HAP-1 (cell line): ENCODE results near the gene ZNF514.
"Not testable (repeated sequence)": the region's sequence is repeated elsewhere in the genome, so short reads cannot be mapped to it uniquely, and the experiment has no call there.

Experiments
- DNase-seq, 2 experiments: peaks; one replicate each; pipeline ENCODE4 v3.0.0-alpha.2; 2016 to 2020; ENCODE audit warnings: low spot score in 2 of 2
- H3K27me3 ChIP-seq: fragments of 250-450 bp; sonication (Bioruptor Pico); 2 replicates; pipeline ENCODE4 v1.5.1; 2020; ENCODE audit warnings: low read depth, mild to moderate bottlenecking, moderate library complexity
- H3K36me3 ChIP-seq: fragments of 250-450 bp; sonication (Bioruptor Pico); replicated peaks from 2 replicates; pipeline ENCODE4 v1.5.1; 2020; ENCODE audit warnings: mild to moderate bottlenecking
- H3K4me1 ChIP-seq: fragments of 250-450 bp; sonication (Bioruptor Pico); 2 replicates; pipeline ENCODE4 v1.5.1; 2020; ENCODE audit warnings: mild to moderate bottlenecking
- H3K4me3 ChIP-seq: fragments of 250-450 bp; sonication (Bioruptor Pico); 2 replicates; pipeline ENCODE4 v1.5.1; 2020; ENCODE audit warnings: mild to moderate bottlenecking, moderate library complexity
- H3K9me3 ChIP-seq: fragments of 250-450 bp; sonication (Bioruptor Pico); 2 replicates; pipeline ENCODE4 v1.5.1; 2020; ENCODE audit warnings: mild to moderate bottlenecking, moderate library complexity
- in situ Hi-C: fragments of 300-500 bp; cut with MboI; formaldehyde crosslinking; loops from 3 replicates; pipeline ENCODE4 v1.14.3; 2020; ENCODE audit warnings: low sequenced_read_pairs, inconsistent platforms, mixed read lengths

The ZNF514 gene

GRCh38 chr2:95110395-95110794 is 49.3 kb downstream of the ZNF514 start:
- in situ Hi-C loops = no loop called here
- H3K4me3 ChIP-seq = no peak overlapping the region
- H3K36me3 ChIP-seq = peaks cover 84% of the 10 kb centered on the region
- no peaks in the 10 kb centered on the region for H3K27me3 ChIP-seq
- H3K4me1 ChIP-seq = no peaks in the 10 kb centered on the region
- DNase-seq = no peak
- H3K9me3 ChIP-seq = no peaks in the 10 kb centered on the region

- DNase-seq = no peak
- Histone ChIP-seq H3K4me3 (no peak overlapping the region), H3K36me3 (peaks cover 86% of the 10 kb centered on the region), H3K4me1 (no peaks in the 10 kb centered on the region), H3K9me3 (no peaks in the 10 kb centered on the region), H3K27me3 (no peaks in the 10 kb centered on the region)
- in situ Hi-C loops = no loop called here
These were observed 50.4 kb downstream of the ZNF514 start for GRCh38 chr2:95109260-95109659.

GRCh38 chr2:95106081-95106480 is 53.6 kb downstream of the ZNF514 start:
- H3K27me3 ChIP-seq = no peaks in the 10 kb centered on the region
- peaks cover 84% of the 10 kb centered on the region for H3K36me3 ChIP-seq
- H3K4me3 ChIP-seq = no peak overlapping the region
- DNase-seq = no peak
- H3K9me3 ChIP-seq = no peaks in the 10 kb centered on the region
- no peaks in the 10 kb centered on the region for H3K4me1 ChIP-seq
- in situ Hi-C loops = no loop called here

- H3K4me1 ChIP-seq = no peaks in the 10 kb centered on the region
These were observed 55.0 kb downstream of the ZNF514 start for GRCh38 chr2:95104606-95105005.

GRCh38 chr2:95099910-95100309 is 59.7 kb downstream of the ZNF514 start:
- in situ Hi-C loops = no loop called here
- H3K4me1 ChIP-seq = no peaks in the 10 kb centered on the region
- DNase-seq = no peak
- no peaks in the 10 kb centered on the region for H3K9me3 ChIP-seq
- H3K27me3 ChIP-seq = no peaks in the 10 kb centered on the region
- peaks cover 60% of the 10 kb centered on the region for H3K36me3 ChIP-seq
- no peak overlapping the region for H3K4me3 ChIP-seq

More at GRCh38 chr2:95104606-95105005, 55.0 kb downstream of the ZNF514 start:
- in situ Hi-C loops = no loop called here
- Histone ChIP-seq H3K27me3 (no peaks in the 10 kb centered on the region), H3K36me3 (peaks cover 86% of the 10 kb centered on the region), H3K4me3 (no peak overlapping the region), H3K9me3 (no peaks in the 10 kb centered on the region)
- DNase-seq = no peak

- H3K27me3 ChIP-seq, in situ Hi-C loops: not testable (repeated sequence)
- H3K36me3 ChIP-seq = peaks cover 58% of the 10 kb centered on the region
These were observed 61.4 kb downstream of the ZNF514 start for GRCh38 chr2:95098273-95098672.

More at GRCh38 chr2:95098273-95098672, 61.4 kb downstream of the ZNF514 start:
- H3K4me3 ChIP-seq, DNase-seq, H3K4me1 ChIP-seq, H3K9me3 ChIP-seq: not testable (repeated sequence)
